B cell (primary cell): ENCODE results near the gene MED8. TPM values are rescaled to one million over a fixed set of nuclear protein-coding genes. Genes with fewer than 3 reads are reported as not detected.

Experiments used
- ATAC-seq: fragments of 200-7000 bp; cut with Tn5 transposase; one replicate; pipeline ENCODE4 v1.10.0; 2021; ENCODE audit warnings: low read depth, mild to moderate bottlenecking, moderate number of reproducible peaks, moderate library complexity
- CTCF ChIA-PET: fragments of 350-600 bp; sonication (Branson Sonifier 250); formaldehyde crosslinking; loops from one replicate; lab custom pipeline; 2021; ENCODE audit warnings: antibody characterized with exemption, inconsistent platforms; lab: Charles Lee
- POLR2A ChIA-PET: fragments of 350-600 bp; sonication (Branson Sonifier 250); formaldehyde crosslinking; loops from one replicate; lab custom pipeline; 2021; ENCODE audit warnings: antibody characterized with exemption; lab: Charles Lee
- DNase-seq: peaks from one replicate; pipeline ENCODE4 v3.0.0; 2013
- H2AFZ ChIP-seq: 2 replicates; pipeline ENCODE4 v1.6.1; 2012; ENCODE audit warnings: mild to moderate bottlenecking, low read depth, low read length; ENCODE audit not compliant: insufficient read depth, poor library complexity, severe bottlenecking
- H3K27ac ChIP-seq, 2 donors: 1 replicate in 1 of 2; 2 replicates in 1 of 2; pipeline ENCODE4 v1.5.1; 2012 to 2013; ENCODE audit warnings: low read length in 2 of 2, mild to moderate bottlenecking in 2 of 2, moderate library complexity in 1 of 2
- H3K27me3 ChIP-seq, 4 experiments: fragments of 200-600 bp in 1 of 4; sonication (generic) in 1 of 4; replicated peaks in 1 of 4; 1 replicate in 2 of 4; 2 replicates in 2 of 4; pipeline versions ENCODE4 v1.6.1 to v1.7.0; 2013 to 2016; ENCODE audit warnings: low read length in 3 of 4, mild to moderate bottlenecking in 2 of 4, mixed read lengths in 1 of 4, moderate library complexity in 1 of 4; ENCODE audit not compliant: insufficient read depth in 4 of 4, control insufficient read depth in 3 of 4; ENCODE audit errors: control extremely low read depth in 1 of 4
- H3K36me3 ChIP-seq, 2 experiments: replicated peaks in 1 of 2; 1 replicate in 1 of 2; 2 replicates in 1 of 2; pipeline versions ENCODE4 v1.6.1 to v1.7.1; 2013; ENCODE audit warnings: low read length in 1 of 2; ENCODE audit not compliant: insufficient read depth in 2 of 2, control insufficient read depth in 1 of 2; ENCODE audit errors: control extremely low read depth in 1 of 2, extremely low read depth in 1 of 2
- H3K4me1 ChIP-seq, 2 donors: fragments of 200-600 bp in 1 of 2; sonication (generic) in 1 of 2; 1 replicate in 1 of 2; 2 replicates in 1 of 2; pipeline versions ENCODE4 v1.5.1 to v1.6.1; 2013 to 2017; ENCODE audit warnings: low read length in 2 of 2; ENCODE audit not compliant: control insufficient read depth in 2 of 2, insufficient read depth in 2 of 2
- H3K4me2 ChIP-seq: replicated peaks from 2 replicates; pipeline ENCODE3; 2012; ENCODE audit warnings: mild to moderate bottlenecking, low read depth, low read length; ENCODE audit not compliant: poor library complexity, severe bottlenecking
- H3K4me3 ChIP-seq, 5 experiments: fragments of 200-600 bp in 1 of 5; sonication (generic) in 1 of 5; 1 replicate in 3 of 5; 2 replicates in 2 of 5; pipeline versions ENCODE4 v1.5.1 to v1.7.0; 2011 to 2016; ENCODE audit warnings: low read length in 4 of 5, mild to moderate bottlenecking in 4 of 5, low read depth in 2 of 5, control low read depth in 1 of 5, moderate library complexity in 1 of 5; ENCODE audit not compliant: insufficient read depth in 1 of 5; ENCODE audit errors: control extremely low read depth in 1 of 5, extremely low read depth in 1 of 5
- H3K79me2 ChIP-seq: fragments of 200-600 bp; sonication (generic); one replicate; pipeline ENCODE4 v1.6.0; 2016; ENCODE audit warnings: low read length; ENCODE audit not compliant: control insufficient read depth, insufficient read depth
- H3K9ac ChIP-seq: fragments of 200-600 bp; sonication (generic); 2 replicates; pipeline ENCODE4 v1.6.1; 2017; ENCODE audit warnings: mild to moderate bottlenecking, low read length, moderate library complexity
- H3K9me3 ChIP-seq, 3 donors: one replicate each; pipeline versions ENCODE4 v1.6.1 to v1.7.1; 2013; ENCODE audit warnings: low read length in 2 of 3; ENCODE audit not compliant: control insufficient read depth in 2 of 3, insufficient read depth in 1 of 3; ENCODE audit errors: control extremely low read depth in 1 of 3
- H4K20me1 ChIP-seq: 2 replicates; pipeline ENCODE4 v1.6.0; 2012; ENCODE audit warnings: mild to moderate bottlenecking, low read length; ENCODE audit not compliant: insufficient read depth, control insufficient read depth, poor library complexity, severe bottlenecking
- H3K27ac Mint-ChIP-seq: one replicate; pipeline ENCODE4 v1.8.0; 2021; ENCODE audit warnings: mixed read lengths
- H3K27me3 Mint-ChIP-seq: one replicate; pipeline ENCODE4 v1.8.0; 2021; ENCODE audit warnings: mixed read lengths
- H3K4me1 Mint-ChIP-seq: one replicate; pipeline ENCODE4 v1.8.0; 2021; ENCODE audit warnings: mixed read lengths
- H3K4me3 Mint-ChIP-seq: one replicate; pipeline ENCODE4 v1.8.0; 2021; ENCODE audit warnings: mixed read lengths
- H3K9me3 Mint-ChIP-seq: one replicate; pipeline ENCODE4 v1.8.0; 2022; ENCODE audit warnings: mixed read lengths; ENCODE audit not compliant: insufficient read depth
- EZH2 ChIP-seq: IDR thresholded peaks from 2 replicates; pipeline ENCODE4 v1.6.1; 2012; ENCODE audit warnings: borderline replicate concordance, low read depth, mild to moderate bottlenecking, moderate library complexity, low read length; ENCODE audit not compliant: insufficient read depth, poor library complexity, severe bottlenecking
- WGBS: methylation state at CpG from one replicate; pipeline ENCODE4 v1.1.5; 2013; ENCODE audit warnings: missing lambda C conversion rate; ENCODE audit not compliant: insufficient coverage; 5-methylcytosine and 5-hydroxymethylcytosine counted together
- intact Hi-C: fragments of 100-400 bp; cut with micrococcal nuclease; formaldehyde crosslinking; loops from one replicate; pipeline ENCODE4 v1.10.0; 2022
- polyA plus RNA-seq: library from polyadenylated mRNA; depleted of rRNA; stranded (reverse); fragments of >200 nt; gene quantifications from 2 replicates; pipeline ENCODE4 v1.2.3, GENCODE V29; 2012
- total RNA-seq, 2 donors: library from RNA; stranded (reverse); fragments of 120-200 nt in 1 of 2; gene quantifications; 1 replicate in 1 of 2; 2 replicates in 1 of 2; pipeline versions ENCODE4 v1.2.3 to v1.2.4, GENCODE V29; 2013 to 2022
- TF ChIP-seq, protein P1 (sequence below): fragments of 200-600 bp; IDR thresholded peaks from one replicate; pipeline ENCODE4 v1.8.0; 2022; ENCODE audit warnings: antibody characterized with exemption, mild to moderate bottlenecking

Gene MED8
- total and polyA plus RNA-seq, 2 donors (not counting 1 experiment from before 2014, with no cell fraction given): 12.0 to 30.0 TPM

DNA sequence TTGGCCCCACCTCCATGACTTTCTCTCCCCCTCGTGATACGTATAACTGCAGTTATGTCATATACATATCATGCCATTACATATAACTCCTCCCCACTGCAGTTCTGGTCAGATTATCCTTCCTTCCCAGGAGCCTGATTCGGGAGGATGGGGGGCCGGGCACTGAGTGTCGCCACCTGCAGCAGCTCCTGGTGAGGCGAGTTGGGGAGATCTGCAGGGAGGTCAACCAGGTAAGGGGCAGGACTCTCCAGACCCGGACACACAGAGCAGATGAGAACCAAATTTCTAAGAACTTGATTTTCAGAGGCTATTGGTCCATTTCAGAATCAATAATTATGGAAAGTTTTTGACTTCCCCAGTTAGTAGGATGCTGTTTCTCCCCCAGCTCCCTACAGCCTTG is 44.7 kb upstream of the MED8 start:
- Mint-ChIP-seq H3K4me1 (no peaks in the 10 kb centered on the region), H3K27ac (no peak overlapping the region), H3K27me3 (no peaks in the 10 kb centered on the region), H3K4me3 (no peak overlapping the region), H3K9me3 (no peaks in the 10 kb centered on the region)
- DNase-seq (no peak), ATAC-seq (no peak)
- Histone ChIP-seq H2AFZ (no peak overlapping the region), H3K9me3 (peaks cover 0 to under 1% (median 0%) of the 10 kb centered on the region in 3 donors), H4K20me1 (no peaks in the 10 kb centered on the region), H3K27ac (no peak overlapping the region), H3K4me2 (no peak overlapping the region), H3K36me3 (peaks cover 0 to 76% of the 10 kb centered on the region in 2 experiments), H3K4me3 (no peak overlapping the region), H3K4me1 (no peaks in the 10 kb centered on the region), H3K9ac (no peak overlapping the region), H3K79me2 (no peaks in the 10 kb centered on the region), H3K27me3 (no peaks in the 10 kb centered on the region)
- ChIA-PET POLR2A (no interaction called here), CTCF (interaction anchor here (1.0 kb wide), 1 partner anchor 20 kb away, joined by 3 read pairs; no protein-coding TSS in a partner anchor)
- 97% methylated on average over 5 of the region's 7 CpGs for WGBS
- no peak for TF ChIP-seq EZH2
- TF ChIP-seq, protein P1, sequence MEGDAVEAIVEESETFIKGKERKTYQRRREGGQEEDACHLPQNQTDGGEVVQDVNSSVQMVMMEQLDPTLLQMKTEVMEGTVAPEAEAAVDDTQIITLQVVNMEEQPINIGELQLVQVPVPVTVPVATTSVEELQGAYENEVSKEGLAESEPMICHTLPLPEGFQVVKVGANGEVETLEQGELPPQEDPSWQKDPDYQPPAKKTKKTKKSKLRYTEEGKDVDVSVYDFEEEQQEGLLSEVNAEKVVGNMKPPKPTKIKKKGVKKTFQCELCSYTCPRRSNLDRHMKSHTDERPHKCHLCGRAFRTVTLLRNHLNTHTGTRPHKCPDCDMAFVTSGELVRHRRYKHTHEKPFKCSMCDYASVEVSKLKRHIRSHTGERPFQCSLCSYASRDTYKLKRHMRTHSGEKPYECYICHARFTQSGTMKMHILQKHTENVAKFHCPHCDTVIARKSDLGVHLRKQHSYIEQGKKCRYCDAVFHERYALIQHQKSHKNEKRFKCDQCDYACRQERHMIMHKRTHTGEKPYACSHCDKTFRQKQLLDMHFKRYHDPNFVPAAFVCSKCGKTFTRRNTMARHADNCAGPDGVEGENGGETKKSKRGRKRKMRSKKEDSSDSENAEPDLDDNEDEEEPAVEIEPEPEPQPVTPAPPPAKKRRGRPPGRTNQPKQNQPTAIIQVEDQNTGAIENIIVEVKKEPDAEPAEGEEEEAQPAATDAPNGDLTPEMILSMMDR: no peak
- intact Hi-C loops: no loop called here

DNA sequence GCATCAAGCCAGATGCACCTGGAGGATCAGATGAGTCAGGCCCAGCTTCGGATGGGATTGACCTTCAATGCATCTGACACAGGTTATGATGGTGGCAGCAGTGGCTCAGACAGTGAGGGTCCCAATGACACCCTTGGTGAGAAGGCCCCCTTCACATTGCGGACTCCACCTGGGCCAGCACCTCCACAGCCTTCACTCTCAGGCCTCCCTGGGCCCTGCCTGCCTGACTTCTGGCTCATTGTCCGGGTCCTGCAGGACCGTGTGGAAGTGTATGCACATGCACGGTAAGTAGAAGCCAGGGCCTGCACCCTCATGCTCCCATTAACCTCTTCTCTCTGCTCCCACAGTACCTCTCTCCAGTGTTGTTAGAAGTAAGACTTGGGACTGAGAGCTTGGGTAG is 43.3 kb upstream of the MED8 start:
- peaks cover 0 to 77% of the 10 kb centered on the region in 2 experiments for H3K36me3 ChIP-seq
- DNase-seq: no peak
- H3K4me1 Mint-ChIP-seq: no peaks in the 10 kb centered on the region
- ChIA-PET POLR2A (no interaction called here), CTCF (no interaction called here)
- H4K20me1 ChIP-seq: no peaks in the 10 kb centered on the region
- no peaks in the 10 kb centered on the region for H3K27me3 Mint-ChIP-seq
- H3K4me2 ChIP-seq: no peak overlapping the region
- no peaks in the 10 kb centered on the region for H3K4me1 ChIP-seq
- no peak overlapping the region for H3K27ac Mint-ChIP-seq
- H3K27me3 ChIP-seq: no peaks in the 10 kb centered on the region
- no peak overlapping the region for H3K4me3 Mint-ChIP-seq
- WGBS: 100% methylated on average over 2 of the region's 5 CpGs
- no peaks in the 10 kb centered on the region for H3K9me3 Mint-ChIP-seq
- no peak overlapping the region for H3K4me3 ChIP-seq
- H3K9me3 ChIP-seq: no peaks in the 10 kb centered on the region
- no peak overlapping the region for H3K27ac ChIP-seq
- TF ChIP-seq, protein P1: no peak
- TF ChIP-seq EZH2: no peak
- no peaks in the 10 kb centered on the region for H3K79me2 ChIP-seq
- intact Hi-C loops: no loop called here
- no peak overlapping the region for H3K9ac ChIP-seq
- no peak overlapping the region for H2AFZ ChIP-seq
- ATAC-seq: no peak
